ENCODE data around the gene GMPR. TPM values are rescaled to one million over a fixed set of nuclear protein-coding genes. Genes with fewer than 3 reads are reported as not detected.

The GMPR gene
- total RNA-seq, 6 experiments from 2014 or later = 4.7 to 9.1 (median 5.4) TPM

DNA sequence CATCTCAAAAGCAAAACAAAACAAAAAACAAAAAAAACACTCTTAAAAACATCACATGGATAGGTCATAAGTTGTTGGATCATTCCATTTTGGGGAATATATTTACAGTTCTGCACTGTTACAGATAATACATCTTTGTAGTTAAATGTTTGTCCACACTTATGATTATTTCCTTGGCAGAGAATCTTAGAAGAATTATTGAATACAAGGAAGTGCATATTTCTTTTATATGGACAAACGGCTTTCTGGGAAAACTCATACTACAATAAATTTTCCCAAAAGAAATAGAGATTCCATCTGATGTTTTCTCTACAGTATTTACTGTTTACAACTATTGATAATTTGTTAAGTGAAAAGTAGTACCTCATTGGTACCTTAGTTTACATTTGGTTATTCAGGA lies 33.8 kb downstream of the GMPR start:
- peaks cover 7% of the 10 kb centered on the region for H3K27me3 Mint-ChIP-seq (ENCODE audit: insufficient read depth)
- no peaks in the 10 kb centered on the region for H3K9me3 Mint-ChIP-seq
- H3K27ac Mint-ChIP-seq = no peak overlapping the region
- H3K4me3 Mint-ChIP-seq = no peak overlapping the region
- H3K4me1 Mint-ChIP-seq (ENCODE audit: low read depth) = peaks cover 24% of the 10 kb centered on the region
- no peaks in the 10 kb centered on the region for H3K36me3 Mint-ChIP-seq (ENCODE audit: low read depth)
- TF ChIP-seq CTCF (IDR thresholded peaks at IDR 0.05) = no peak
- DNase-seq = no peak

- Mint-ChIP-seq H3K4me3 (no peak overlapping the region), H3K36me3 (ENCODE audit: low read depth) (no peaks in the 10 kb centered on the region), H3K9me3 (no peaks in the 10 kb centered on the region), H3K27ac (no peak overlapping the region; the same call in 1 of the 2 replicates), H3K27me3 (ENCODE audit: insufficient read depth) (peaks cover 14% of the 10 kb centered on the region), H3K4me1 (ENCODE audit: low read depth) (peaks cover 34% of the 10 kb centered on the region)
- DNase-seq = peak; percentile 16
- TF ChIP-seq CTCF (IDR thresholded peaks at IDR 0.05) = no peak
These were observed 34.9 kb downstream of the GMPR start for GRCh38 chr6:16273256-16273655.

DNA sequence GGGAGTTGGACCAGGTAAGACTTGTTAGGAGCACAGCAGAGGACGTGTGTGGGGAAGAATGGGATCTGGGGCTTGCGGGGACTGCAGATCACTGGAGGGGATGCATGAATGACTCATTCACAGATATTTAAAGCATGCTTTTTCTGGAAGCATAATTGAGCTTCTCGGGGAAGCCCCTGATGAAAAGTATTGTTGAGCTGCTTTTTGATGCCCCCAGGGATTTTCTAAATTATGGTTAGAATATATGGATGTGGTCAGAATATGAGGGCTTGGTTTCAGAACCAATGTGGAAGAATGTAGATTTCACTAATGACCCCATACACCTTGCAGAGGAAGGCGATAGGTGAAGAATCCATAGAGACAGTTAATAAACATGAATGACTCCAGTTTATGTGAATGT lies 36.1 kb downstream of the GMPR start:
- no peak for DNase-seq
- no peaks in the 10 kb centered on the region for H3K9me3 Mint-ChIP-seq
- no peaks in the 10 kb centered on the region; the same call in 1 of the 2 replicates for H3K36me3 Mint-ChIP-seq (ENCODE audit: low read depth)
- H3K27me3 Mint-ChIP-seq (ENCODE audit: insufficient read depth) = peaks cover 15% of the 10 kb centered on the region
- peaks cover 38% of the 10 kb centered on the region for H3K4me1 Mint-ChIP-seq (ENCODE audit: low read depth)
- TF ChIP-seq CTCF (IDR thresholded peaks at IDR 0.05) = no peak
- H3K4me3 Mint-ChIP-seq = no peak overlapping the region
- no peak overlapping the region for H3K27ac Mint-ChIP-seq

DNA sequence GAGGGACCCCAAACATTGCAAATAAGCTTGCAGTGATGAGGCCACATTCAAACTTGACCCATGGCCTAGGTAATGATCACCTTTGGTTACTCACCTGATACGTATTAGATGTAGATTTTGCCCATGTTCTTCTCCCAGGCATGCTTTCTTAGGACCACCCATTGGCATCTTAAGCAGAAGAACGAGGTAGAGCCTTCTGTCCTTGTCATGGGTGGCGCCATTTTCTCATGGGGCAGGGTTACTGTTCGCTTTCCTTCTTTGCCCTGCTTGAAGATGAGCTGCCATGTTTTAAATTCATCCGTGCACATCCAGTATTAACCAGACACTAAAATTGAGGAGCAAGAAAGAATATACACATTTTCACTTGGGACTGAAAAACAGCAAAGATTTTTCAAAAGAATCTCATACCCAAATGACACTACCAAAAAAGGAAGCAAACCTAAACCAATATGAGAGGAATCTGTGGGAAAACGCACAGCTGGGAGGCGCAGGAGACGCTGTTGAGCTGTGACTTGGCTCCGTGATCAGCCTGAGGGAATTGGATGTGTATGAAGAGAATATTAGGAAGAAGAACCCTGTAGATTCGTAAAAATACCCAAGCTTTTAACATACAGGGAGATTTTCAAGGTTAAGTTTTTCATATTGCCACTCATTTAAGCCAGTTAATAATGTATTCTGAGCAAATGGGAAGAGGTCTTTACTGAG lies 36.6 kb downstream of the GMPR start:
- peaks cover 38% of the 10 kb centered on the region for H3K4me1 Mint-ChIP-seq (ENCODE audit: low read depth)
- H3K36me3 Mint-ChIP-seq (ENCODE audit: low read depth) = no peaks in the 10 kb centered on the region; the same call in 1 of the 2 replicates
- no peak overlapping the region for H3K27ac Mint-ChIP-seq
- peaks cover 19% of the 10 kb centered on the region for H3K27me3 Mint-ChIP-seq (ENCODE audit: insufficient read depth)
- no peaks in the 10 kb centered on the region for H3K9me3 Mint-ChIP-seq
- no peak overlapping the region for H3K4me3 Mint-ChIP-seq
- no peak for TF ChIP-seq CTCF (IDR thresholded peaks at IDR 0.05)
- no peak for DNase-seq

GRCh38 chr6:16277101-16277981 lies 39.0 kb downstream of the GMPR start:
- Mint-ChIP-seq H3K27ac (peak overlapping the region; percentile 71), H3K27me3 (ENCODE audit: insufficient read depth) (peaks cover 13% of the 10 kb centered on the region), H3K4me3 (peak overlapping the region; percentile 82), H3K36me3 (ENCODE audit: low read depth) (no peaks in the 10 kb centered on the region; the same call in 1 of the 2 replicates), H3K4me1 (ENCODE audit: low read depth) (peaks cover 38% of the 10 kb centered on the region), H3K9me3 (no peaks in the 10 kb centered on the region)
- peak; percentile 87 for DNase-seq
- TF ChIP-seq CTCF (IDR thresholded peaks at IDR 0.05) = peak; percentile 81
